B cell (primary cell): Measurements from ENCODE around the gene FBXO5.
A peak's percentile ranks its signal among the peaks of the same experiment; 100 is the strongest.

Source experiments
- CTCF ChIP-seq: fragments of 200-600 bp; IDR thresholded peaks from one replicate; pipeline ENCODE4 v1.8.0; 2022; ENCODE audit warnings: antibody characterized with exemption, mild to moderate bottlenecking
- EZH2 ChIP-seq: IDR thresholded peaks from 2 replicates; pipeline ENCODE4 v1.6.1; 2012; ENCODE audit warnings: borderline replicate concordance, low read depth, mild to moderate bottlenecking, moderate library complexity, low read length; ENCODE audit not compliant: insufficient read depth, poor library complexity, severe bottlenecking

- TF ChIP-seq CTCF = peak; percentile 91
- TF ChIP-seq EZH2 = no peak
These were observed 41.3 kb upstream of the FBXO5 start for GRCh38 chr6:153023977-153024708.
